Brain microvascular endothelial cell (primary cell): ENCODE measurements around the gene SMAD4.
"Not testable (repeated sequence)": the region's sequence is repeated elsewhere in the genome, so short reads cannot be mapped to it uniquely, and the experiment has no call there.

Experiments
- DNase-seq: peaks from one replicate; pipeline ENCODE4 v3.0.0-alpha.2; 2020
- H3K27ac ChIP-seq: fragments of 250-450 bp; sonication (Bioruptor Pico); 2 replicates; pipeline ENCODE4 v1.5.1; 2020; ENCODE audit warnings: mild to moderate bottlenecking, moderate library complexity
- H3K27me3 ChIP-seq: fragments of 250-450 bp; sonication (Bioruptor Pico); replicated peaks from 2 replicates; pipeline ENCODE4 v1.5.1; 2020; ENCODE audit warnings: mild to moderate bottlenecking
- H3K36me3 ChIP-seq: fragments of 250-450 bp; sonication (Bioruptor Pico); replicated peaks from 2 replicates; pipeline ENCODE4 v1.5.1; 2020; ENCODE audit warnings: mild to moderate bottlenecking
- H3K4me3 ChIP-seq: 2 replicates; pipeline ENCODE4 v1.5.1; 2011; ENCODE audit warnings: low read depth, mild to moderate bottlenecking, control low read depth, low read length, moderate library complexity
- in situ Hi-C: cut with HindIII; loops from 2 replicates; pipeline ENCODE4 v1.10.0; 2017; ENCODE audit warnings: low sequenced_read_pairs, low pct_ligation_motif_present
- TF ChIP-seq, protein P1 (sequence below): IDR thresholded peaks from 2 replicates; pipeline ENCODE4 v1.5.1; 2011; ENCODE audit warnings: low read depth, mild to moderate bottlenecking, moderate library complexity, low read length, control low read depth, inconsistent platforms; ENCODE audit errors: missing control alignments

SMAD4 gene

DNA sequence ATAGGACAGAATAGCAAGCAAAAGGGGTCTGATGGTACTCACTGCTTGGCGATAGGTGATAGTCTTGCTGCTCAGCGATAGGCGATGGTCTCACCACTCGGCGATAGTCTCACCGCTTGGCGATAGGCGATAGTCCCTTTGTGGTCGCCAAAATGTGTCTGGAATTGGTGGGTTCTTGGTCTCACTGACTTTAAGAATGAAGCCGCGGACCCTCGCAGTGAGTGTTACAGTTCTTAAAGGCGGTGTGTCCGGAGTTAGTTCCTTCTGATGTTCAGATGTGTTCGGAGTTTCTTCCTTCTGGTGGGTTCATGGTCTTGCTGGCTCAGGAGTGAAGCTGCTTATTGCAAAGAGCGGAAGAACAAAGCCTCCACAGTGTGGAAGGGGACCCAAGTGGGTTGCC is 90.0 kb downstream of the SMAD4 start:
- DNase-seq, H3K4me3 ChIP-seq, H3K27ac ChIP-seq, in situ Hi-C loops, H3K36me3 ChIP-seq, H3K27me3 ChIP-seq: not testable (repeated sequence)

DNA sequence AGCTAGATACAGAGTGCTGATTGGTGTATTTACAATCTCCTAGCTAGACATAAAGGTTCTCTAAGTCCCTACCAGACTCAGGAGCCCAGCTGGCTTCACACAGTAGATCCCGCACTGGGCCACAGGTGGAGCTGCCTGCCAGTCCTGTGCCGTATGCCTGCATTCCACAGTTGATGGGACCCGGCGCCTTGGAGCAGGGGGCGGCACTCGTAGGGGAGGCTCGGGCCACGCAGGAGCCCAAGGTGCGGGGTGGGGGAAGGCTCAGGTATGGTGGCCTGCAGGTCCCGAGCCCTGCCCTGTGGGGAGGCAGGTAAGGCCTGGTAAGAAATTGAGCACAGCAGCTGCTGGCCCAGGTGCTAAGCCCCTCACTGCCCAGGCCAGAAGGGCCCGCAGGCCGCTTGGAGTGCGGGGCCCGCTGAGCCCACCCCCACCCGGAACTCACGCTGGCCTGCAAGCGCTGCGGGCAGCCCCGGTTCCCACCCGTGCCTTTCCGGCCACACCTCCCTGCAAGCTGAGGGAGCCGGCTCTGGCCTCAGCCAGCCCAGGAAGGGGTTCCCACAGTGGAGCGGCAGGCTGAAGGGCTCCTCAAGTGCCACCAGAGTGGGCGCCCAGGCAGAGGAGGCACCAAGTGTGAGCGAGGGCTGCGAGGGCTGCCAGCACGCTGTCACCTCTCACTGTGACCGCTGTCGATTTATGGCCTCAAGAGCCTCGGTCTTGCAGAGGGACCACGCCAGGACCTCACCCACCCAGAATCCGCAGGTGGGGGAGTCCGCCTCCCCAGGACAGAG is 91.0 kb downstream of the SMAD4 start:
- no peaks in the 10 kb centered on the region for H3K36me3 ChIP-seq
- no peak for DNase-seq
- H3K27ac ChIP-seq, result no peak overlapping the region
- TF ChIP-seq, protein P1, sequence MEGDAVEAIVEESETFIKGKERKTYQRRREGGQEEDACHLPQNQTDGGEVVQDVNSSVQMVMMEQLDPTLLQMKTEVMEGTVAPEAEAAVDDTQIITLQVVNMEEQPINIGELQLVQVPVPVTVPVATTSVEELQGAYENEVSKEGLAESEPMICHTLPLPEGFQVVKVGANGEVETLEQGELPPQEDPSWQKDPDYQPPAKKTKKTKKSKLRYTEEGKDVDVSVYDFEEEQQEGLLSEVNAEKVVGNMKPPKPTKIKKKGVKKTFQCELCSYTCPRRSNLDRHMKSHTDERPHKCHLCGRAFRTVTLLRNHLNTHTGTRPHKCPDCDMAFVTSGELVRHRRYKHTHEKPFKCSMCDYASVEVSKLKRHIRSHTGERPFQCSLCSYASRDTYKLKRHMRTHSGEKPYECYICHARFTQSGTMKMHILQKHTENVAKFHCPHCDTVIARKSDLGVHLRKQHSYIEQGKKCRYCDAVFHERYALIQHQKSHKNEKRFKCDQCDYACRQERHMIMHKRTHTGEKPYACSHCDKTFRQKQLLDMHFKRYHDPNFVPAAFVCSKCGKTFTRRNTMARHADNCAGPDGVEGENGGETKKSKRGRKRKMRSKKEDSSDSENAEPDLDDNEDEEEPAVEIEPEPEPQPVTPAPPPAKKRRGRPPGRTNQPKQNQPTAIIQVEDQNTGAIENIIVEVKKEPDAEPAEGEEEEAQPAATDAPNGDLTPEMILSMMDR, result no peak
- H3K27me3 ChIP-seq, result no peaks in the 10 kb centered on the region
- no peak overlapping the region for H3K4me3 ChIP-seq
- in situ Hi-C loops, result no loop called here

GRCh38 chr18:51121597-51121857 is 91.5 kb downstream of the SMAD4 start:
- Histone ChIP-seq H3K4me3 (no peak overlapping the region), H3K36me3 (no peaks in the 10 kb centered on the region), H3K27me3 (no peaks in the 10 kb centered on the region), H3K27ac (no peak overlapping the region)
- no peak for DNase-seq
- in situ Hi-C loops, result no loop called here
- TF ChIP-seq, protein P1, result no peak

- in situ Hi-C loops, result no loop called here
- TF ChIP-seq, protein P1, result no peak
- no peak overlapping the region for H3K4me3 ChIP-seq
- no peaks in the 10 kb centered on the region for H3K27me3 ChIP-seq
- no peak overlapping the region for H3K27ac ChIP-seq
- DNase-seq, result no peak
- no peaks in the 10 kb centered on the region for H3K36me3 ChIP-seq
Observed at GRCh38 chr18:51122266-51123045, 92.4 kb downstream of the SMAD4 start.

GRCh38 chr18:51123046-51123395 is 93.0 kb downstream of the SMAD4 start:
- Histone ChIP-seq H3K27me3 (no peaks in the 10 kb centered on the region), H3K4me3 (no peak overlapping the region), H3K36me3 (no peaks in the 10 kb centered on the region), H3K27ac (no peak overlapping the region)
- no peak for DNase-seq
- TF ChIP-seq, protein P1, result no peak
- in situ Hi-C loops, result no loop called here

- TF ChIP-seq, protein P1, result no peak
Observed at GRCh38 chr18:51123481-51123880, 93.5 kb downstream of the SMAD4 start.

More at GRCh38 chr18:51123481-51123880, 93.5 kb downstream of the SMAD4 start:
- Histone ChIP-seq H3K4me3 (no peak overlapping the region), H3K27ac (no peak overlapping the region), H3K27me3 (no peaks in the 10 kb centered on the region), H3K36me3 (no peaks in the 10 kb centered on the region)
- in situ Hi-C loops, result no loop called here
- DNase-seq, result no peak
